ENCODE results near the gene ARHGAP21. TPM values are rescaled to one million over a fixed set of nuclear protein-coding genes. Genes with fewer than 3 reads are reported as not detected.

The ARHGAP21 gene
- total RNA-seq, 2 experiments from 2014 or later, result 32.7 to 34.1 TPM

- Mint-ChIP-seq H3K27me3 (peaks cover 2% of the 10 kb centered on the region), H3K4me3 (no peak overlapping the region), H3K27ac (no peak overlapping the region), H3K9me3 (ENCODE audit: low read depth) (no peaks in the 10 kb centered on the region), H3K4me1 (no peaks in the 10 kb centered on the region), H3K36me3 (no peaks in the 10 kb centered on the region)
- no peak for DNase-seq
- no peak for ATAC-seq
- CTCF ChIA-PET, result no interaction called here
Observed at GRCh38 chr10:24541239-24541753, 182.4 kb downstream of the ARHGAP21 start.

- ATAC-seq, result no peak
Observed at GRCh38 chr10:24536636-24537035, 187.1 kb downstream of the ARHGAP21 start.

GRCh38 chr10:24533981-24534380, 189.7 kb downstream of the ARHGAP21 start:
- H3K36me3 Mint-ChIP-seq, result no peaks in the 10 kb centered on the region
- H3K27me3 Mint-ChIP-seq, result peaks cover 6% of the 10 kb centered on the region
- no peak overlapping the region for H3K27ac Mint-ChIP-seq
- CTCF ChIA-PET, result no interaction called here
- no peak for ATAC-seq
- no peaks in the 10 kb centered on the region for H3K9me3 Mint-ChIP-seq (ENCODE audit: low read depth)
- no peaks in the 10 kb centered on the region for H3K4me1 Mint-ChIP-seq
- no peak overlapping the region for H3K4me3 Mint-ChIP-seq
- no peak for DNase-seq

More at GRCh38 chr10:24536636-24537035, 187.1 kb downstream of the ARHGAP21 start:
- H3K36me3 Mint-ChIP-seq, result no peaks in the 10 kb centered on the region
- no peaks in the 10 kb centered on the region for H3K27me3 Mint-ChIP-seq
- CTCF ChIA-PET, result no interaction called here
- H3K4me3 Mint-ChIP-seq, result no peak overlapping the region
- no peak overlapping the region for H3K27ac Mint-ChIP-seq
- H3K4me1 Mint-ChIP-seq, result no peaks in the 10 kb centered on the region
- H3K9me3 Mint-ChIP-seq (ENCODE audit: low read depth), result no peaks in the 10 kb centered on the region
- DNase-seq, result no peak

Other genes starting within 250 kb of the ARHGAP21 start
- 1 to 10 TPM; 1.6 to 2.9 TPM for gene PRTFDC1, start 228.7 kb upstream of the ARHGAP21 start, total RNA-seq